Measurements from ENCODE around the gene MMS19. TPM values are rescaled to one million over a fixed set of nuclear protein-coding genes. Genes with fewer than 3 reads are reported as not detected.
"Not testable (repeated sequence)": the region's sequence is repeated elsewhere in the genome, so short reads cannot be mapped to it uniquely, and the experiment has no call there.

The MMS19 gene
- total RNA-seq, 6 donors from 2014 or later = 62.5 to 148 (median 77.0) TPM

GRCh38 chr10:97474918-97475317, 23.3 kb downstream of the MMS19 start:
- Histone ChIP-seq H3K9me3 (no peaks in the 10 kb centered on the region), H3K27ac (peak overlapping the region in 2 of 4 donors; percentile 41 to 61), H3K4me3 (no peak overlapping the region), H3K4me1 (peaks cover 0 to 30% (median 8%) of the 10 kb centered on the region in 4 donors), H3K36me3 (peaks cover 35 to 95% (median 66%) of the 10 kb centered on the region in 4 donors), H3K27me3 (no peaks in the 10 kb centered on the region)
- no peak for DNase-seq
- WGBS, 2 donors = 96 to 99% methylated on average over 4 of the region's 4 CpGs
- no peak for ATAC-seq (ENCODE audit: low FRiP score in 2 of 2)
- TF ChIP-seq POLR2AphosphoS5 (IDR thresholded peaks at IDR 0.05) = no peak
- no peak for TF ChIP-seq EP300 (IDR thresholded peaks at IDR 0.05)
- no peak for TF ChIP-seq POLR2A (IDR thresholded peaks at IDR 0.05)
- TF ChIP-seq, protein P1, sequence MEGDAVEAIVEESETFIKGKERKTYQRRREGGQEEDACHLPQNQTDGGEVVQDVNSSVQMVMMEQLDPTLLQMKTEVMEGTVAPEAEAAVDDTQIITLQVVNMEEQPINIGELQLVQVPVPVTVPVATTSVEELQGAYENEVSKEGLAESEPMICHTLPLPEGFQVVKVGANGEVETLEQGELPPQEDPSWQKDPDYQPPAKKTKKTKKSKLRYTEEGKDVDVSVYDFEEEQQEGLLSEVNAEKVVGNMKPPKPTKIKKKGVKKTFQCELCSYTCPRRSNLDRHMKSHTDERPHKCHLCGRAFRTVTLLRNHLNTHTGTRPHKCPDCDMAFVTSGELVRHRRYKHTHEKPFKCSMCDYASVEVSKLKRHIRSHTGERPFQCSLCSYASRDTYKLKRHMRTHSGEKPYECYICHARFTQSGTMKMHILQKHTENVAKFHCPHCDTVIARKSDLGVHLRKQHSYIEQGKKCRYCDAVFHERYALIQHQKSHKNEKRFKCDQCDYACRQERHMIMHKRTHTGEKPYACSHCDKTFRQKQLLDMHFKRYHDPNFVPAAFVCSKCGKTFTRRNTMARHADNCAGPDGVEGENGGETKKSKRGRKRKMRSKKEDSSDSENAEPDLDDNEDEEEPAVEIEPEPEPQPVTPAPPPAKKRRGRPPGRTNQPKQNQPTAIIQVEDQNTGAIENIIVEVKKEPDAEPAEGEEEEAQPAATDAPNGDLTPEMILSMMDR (IDR thresholded peaks at IDR 0.05) = no peak

DNA sequence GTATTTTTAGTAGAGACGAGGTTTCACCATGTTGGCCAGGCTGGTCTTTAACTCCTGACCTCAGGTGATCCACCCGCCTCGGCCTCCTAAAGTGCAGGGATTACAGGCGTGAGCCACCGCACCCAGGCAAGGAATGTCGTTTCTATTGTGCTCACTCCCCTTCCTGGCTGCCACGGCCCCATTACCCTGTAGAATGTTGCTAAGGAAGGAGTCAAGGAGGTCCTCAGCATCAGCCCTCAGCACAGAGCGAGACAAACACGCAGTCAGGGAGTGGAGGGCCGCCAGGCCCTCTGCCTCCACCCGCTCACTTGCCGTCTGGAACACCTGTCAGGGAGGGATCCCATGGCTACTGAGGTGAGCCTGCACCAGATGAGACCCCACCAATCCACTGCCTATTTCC, 29.4 kb downstream of the MMS19 start:
- 59 to 74% methylated on average over 7 to 12 of the region's 12 CpGs for WGBS, 2 donors
- not testable (repeated sequence) for H3K9me3 ChIP-seq, H3K4me3 ChIP-seq, H3K27me3 ChIP-seq
- DNase-seq (peak; percentile 71 to 77), ATAC-seq (ENCODE audit: low FRiP score in 2 of 2) (peak; percentile 44 to 90)
- Histone ChIP-seq H3K27ac (peak overlapping the region; percentile 54 to 78 (median 66)), H3K36me3 (peaks cover 15 to 99% (median 76%) of the 10 kb centered on the region in 4 donors), H3K4me1 (peaks cover 0 to 27% (median 11%) of the 10 kb centered on the region in 4 donors)
- TF ChIP-seq POLR2AphosphoS5 (IDR thresholded peaks at IDR 0.05) (peak in 1 of 2 donors; percentile 39), EP300 (IDR thresholded peaks at IDR 0.05) (peak in 3 of 4 donors; percentile 22 to 55 (median 32)), POLR2A (IDR thresholded peaks at IDR 0.05) (peak in 1 of 4 donors; percentile 43)

- H3K27ac ChIP-seq = peak overlapping the region; percentile 54 to 78 (median 66)
- WGBS, 2 donors = 77 to 78% methylated on average over 2 to 3 of the region's 3 CpGs
- H3K36me3 ChIP-seq = peaks cover 15 to 99% (median 76%) of the 10 kb centered on the region in 4 donors
- no peaks in the 10 kb centered on the region for H3K9me3 ChIP-seq
- TF ChIP-seq POLR2AphosphoS5 (IDR thresholded peaks at IDR 0.05) = no peak
- TF ChIP-seq, protein P1 (IDR thresholded peaks at IDR 0.05) = no peak
- no peak for TF ChIP-seq POLR2A (IDR thresholded peaks at IDR 0.05)
- no peak for TF ChIP-seq EP300 (IDR thresholded peaks at IDR 0.05)
- ATAC-seq (ENCODE audit: low FRiP score in 2 of 2) = no peak
- H3K4me3 ChIP-seq = no peak overlapping the region
- no peak for DNase-seq
- H3K4me1 ChIP-seq = peaks cover 0 to 27% (median 14%) of the 10 kb centered on the region in 4 donors
- H3K27me3 ChIP-seq = no peaks in the 10 kb centered on the region
Measured at GRCh38 chr10:97468162-97468561, 30.1 kb downstream of the MMS19 start.

DNA sequence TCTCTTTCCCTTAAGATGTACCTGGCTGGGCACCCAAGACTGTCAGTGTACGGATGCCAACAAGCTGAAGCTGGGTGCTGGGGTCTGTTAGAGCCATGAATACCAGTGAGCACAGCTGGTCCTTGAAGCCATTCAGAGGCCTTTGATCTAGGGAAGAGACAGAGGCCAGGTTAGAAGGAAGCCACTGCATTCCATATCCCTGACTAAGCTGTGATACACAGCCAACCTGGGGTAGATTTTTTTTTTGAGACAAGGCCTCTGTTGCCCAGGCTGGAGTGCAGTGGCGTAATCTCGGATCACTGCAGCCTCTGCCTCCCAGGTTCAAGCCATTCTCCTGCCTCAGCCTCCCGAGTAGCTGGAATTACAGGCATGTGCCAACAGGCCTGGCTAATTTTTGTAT, 31.5 kb downstream of the MMS19 start:
- H3K4me1 ChIP-seq = peaks cover 0 to 27% (median 14%) of the 10 kb centered on the region in 4 donors
- ATAC-seq (ENCODE audit: low FRiP score in 2 of 2) (no peak), DNase-seq (no peak)
- peak overlapping the region in 3 of 4 donors; percentile 32 to 70 (median 68) for H3K27ac ChIP-seq
- TF ChIP-seq POLR2AphosphoS5 (IDR thresholded peaks at IDR 0.05) (no peak), POLR2A (IDR thresholded peaks at IDR 0.05) (no peak), EP300 (IDR thresholded peaks at IDR 0.05) (no peak)
- TF ChIP-seq, protein P1 (IDR thresholded peaks at IDR 0.05) = no peak
- peaks cover 19 to 99% (median 80%) of the 10 kb centered on the region in 4 donors for H3K36me3 ChIP-seq
- 80 to 88% methylated on average over 4 of the region's 4 CpGs for WGBS, 2 donors
- no peaks in the 10 kb centered on the region for H3K27me3 ChIP-seq
- H3K9me3 ChIP-seq = no peaks in the 10 kb centered on the region
- no peak overlapping the region for H3K4me3 ChIP-seq

DNA sequence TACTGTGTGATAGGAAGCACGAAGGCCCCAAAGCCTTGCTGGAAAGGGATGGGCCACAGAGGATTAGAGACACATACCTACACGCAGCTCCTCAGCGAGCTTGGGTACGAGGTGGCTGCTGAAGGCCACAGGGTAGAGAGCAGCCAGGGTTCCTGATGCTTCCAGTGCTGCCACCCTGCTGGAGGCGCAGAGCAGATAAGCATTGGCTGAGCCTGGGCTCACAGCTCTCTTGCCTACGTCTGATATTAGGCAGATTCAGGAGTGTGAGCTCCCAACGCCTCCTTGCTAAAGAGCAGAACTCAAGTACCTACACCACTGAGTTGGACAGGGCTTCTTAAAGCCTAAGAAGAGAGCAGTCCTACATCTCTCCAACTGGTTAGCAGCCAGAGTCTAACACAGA, 32.2 kb downstream of the MMS19 start:
- H3K4me3 ChIP-seq = no peak overlapping the region
- H3K36me3 ChIP-seq = peaks cover 24 to 99% (median 85%) of the 10 kb centered on the region in 4 donors
- H3K4me1 ChIP-seq = peaks cover 0 to 27% (median 14%) of the 10 kb centered on the region in 4 donors
- no peaks in the 10 kb centered on the region for H3K9me3 ChIP-seq
- ATAC-seq (ENCODE audit: low FRiP score in 2 of 2) = no peak
- WGBS, 2 donors = 87 to 100% methylated on average over 3 to 7 of the region's 7 CpGs
- no peak for TF ChIP-seq EP300 (IDR thresholded peaks at IDR 0.05)
- no peaks in the 10 kb centered on the region for H3K27me3 ChIP-seq
- no peak for DNase-seq
- peak overlapping the region in 3 of 4 donors; percentile 42 to 70 (median 68) for H3K27ac ChIP-seq

DNA sequence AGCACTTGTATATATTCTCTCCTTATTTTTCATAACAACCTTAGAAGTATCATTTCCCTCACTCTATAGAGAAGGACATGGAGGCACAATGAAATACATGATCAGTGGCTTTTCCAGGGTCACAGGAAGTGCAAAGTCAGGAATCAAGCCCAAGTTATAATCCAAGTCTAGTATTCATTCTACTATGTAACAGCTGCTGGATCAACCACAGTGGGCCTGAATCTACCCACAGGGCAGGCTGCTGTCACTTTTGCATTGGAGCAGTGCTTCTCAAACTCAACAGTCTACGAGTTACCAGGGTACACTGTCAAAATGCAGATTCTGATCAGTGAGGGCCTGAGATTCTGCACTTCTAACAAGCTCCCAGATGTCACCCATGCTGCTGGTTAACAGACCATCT, 34.0 kb downstream of the MMS19 start:
- Histone ChIP-seq H3K9me3 (no peaks in the 10 kb centered on the region), H3K4me1 (peaks cover 0 to 22% (median 12%) of the 10 kb centered on the region in 4 donors), H3K36me3 (peaks cover 28 to 100% (median 86%) of the 10 kb centered on the region in 4 donors), H3K27ac (peak overlapping the region; percentile 44 to 70 (median 58)), H3K4me3 (no peak overlapping the region), H3K27me3 (no peaks in the 10 kb centered on the region)
- no peak for ATAC-seq (ENCODE audit: low FRiP score in 2 of 2)
- DNase-seq = no peak
- WGBS, 2 donors = 65 to 100% methylated on average over 1 of the region's 1 CpG
- no peak for TF ChIP-seq POLR2A (IDR thresholded peaks at IDR 0.05)
- TF ChIP-seq, protein P1 (IDR thresholded peaks at IDR 0.05) = no peak
- TF ChIP-seq EP300 (IDR thresholded peaks at IDR 0.05) = no peak
- no peak for TF ChIP-seq POLR2AphosphoS5 (IDR thresholded peaks at IDR 0.05)

All from upper lobe of left lung (tissue), 6 donors.